ENCODE measurements around the gene SMIM14.

The SMIM14 gene

GRCh38 chr4:39613093-39613656 lies 25.5 kb downstream of the SMIM14 start:
- TF ChIP-seq POLR2AphosphoS5 (IDR thresholded peaks at IDR 0.05; ENCODE audit: low read depth, low read length), result no peak
- no peak for TF ChIP-seq SPI1 (IDR thresholded peaks at IDR 0.05; ENCODE audit: low read depth, low read length)
- no peak for TF ChIP-seq POU2F2 (IDR thresholded peaks at IDR 0.05; ENCODE audit: low read depth, low read length)
- TF ChIP-seq PAX5 (IDR thresholded peaks at IDR 0.05; ENCODE audit: insufficient read depth, low read length, severe bottlenecking), result no peak
- TF ChIP-seq TAF1 (IDR thresholded peaks at IDR 0.05; ENCODE audit: low read depth, low read length), result 0 out of 2 replicates have a peak, but pooled peaks have one; percentile 17
- TF ChIP-seq POLR2A (IDR thresholded peaks at IDR 0.05; ENCODE audit: low read depth, low read length), result no peak
- FAIRE-seq (peak; percentile 80), DNase-seq (ENCODE audit: insufficient read length, low spot score) (no peak)

GRCh38 chr4:39609454-39609931 lies 29.2 kb downstream of the SMIM14 start:
- DNase-seq (ENCODE audit: insufficient read length, low spot score), result no peak
- peak; percentile 97 for FAIRE-seq
- no peak for TF ChIP-seq PAX5 (IDR thresholded peaks at IDR 0.05; ENCODE audit: insufficient read depth, low read length, severe bottlenecking)
- peak; percentile 97 for TF ChIP-seq SPI1 (IDR thresholded peaks at IDR 0.05; ENCODE audit: low read depth, low read length)
- no peak for TF ChIP-seq POU2F2 (IDR thresholded peaks at IDR 0.05; ENCODE audit: low read depth, low read length)
- peak; percentile 60; the same call in 1 of the 2 replicates for TF ChIP-seq POLR2A (IDR thresholded peaks at IDR 0.05; ENCODE audit: low read depth, low read length)
- no peak for TF ChIP-seq TAF1 (IDR thresholded peaks at IDR 0.05; ENCODE audit: low read depth, low read length)
- TF ChIP-seq POLR2AphosphoS5 (IDR thresholded peaks at IDR 0.05; ENCODE audit: low read depth, low read length), result 0 out of 2 replicates have a peak, but pooled peaks have one; percentile 41

DNA sequence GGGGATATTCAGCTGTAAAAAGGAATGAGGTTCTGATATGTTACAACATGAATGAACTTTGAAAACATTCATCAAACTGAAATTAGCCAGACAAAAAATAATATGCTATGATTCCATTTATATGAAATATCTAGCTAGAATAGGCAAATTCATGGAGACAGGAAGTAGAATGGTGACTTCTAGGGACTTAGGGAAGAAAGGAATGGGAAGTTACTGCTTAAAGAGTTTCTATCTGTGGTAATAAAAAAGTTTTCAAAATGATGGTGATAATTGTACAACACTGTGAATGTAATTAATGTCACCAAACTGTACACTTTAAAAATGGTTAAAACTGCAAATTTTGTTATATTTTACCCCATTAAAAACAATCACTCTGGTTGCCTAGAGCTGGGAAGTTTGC lies 30.2 kb downstream of the SMIM14 start:
- DNase-seq (ENCODE audit: insufficient read length, low spot score) (no peak), FAIRE-seq (no peak)
- TF ChIP-seq PAX5 (IDR thresholded peaks at IDR 0.05; ENCODE audit: insufficient read depth, low read length, severe bottlenecking), result no peak
- TF ChIP-seq POU2F2 (IDR thresholded peaks at IDR 0.05; ENCODE audit: low read depth, low read length), result no peak
- no peak for TF ChIP-seq SPI1 (IDR thresholded peaks at IDR 0.05; ENCODE audit: low read depth, low read length)
- TF ChIP-seq POLR2AphosphoS5 (IDR thresholded peaks at IDR 0.05; ENCODE audit: low read depth, low read length), result no peak
- no peak for TF ChIP-seq TAF1 (IDR thresholded peaks at IDR 0.05; ENCODE audit: low read depth, low read length)
- TF ChIP-seq POLR2A (IDR thresholded peaks at IDR 0.05; ENCODE audit: low read depth, low read length), result no peak

GRCh38 chr4:39606747-39607146 lies 31.9 kb downstream of the SMIM14 start:
- TF ChIP-seq TAF1 (IDR thresholded peaks at IDR 0.05; ENCODE audit: low read depth, low read length) (no peak), POLR2A (IDR thresholded peaks at IDR 0.05; ENCODE audit: low read depth, low read length) (no peak), POU2F2 (IDR thresholded peaks at IDR 0.05; ENCODE audit: low read depth, low read length) (no peak), PAX5 (IDR thresholded peaks at IDR 0.05; ENCODE audit: insufficient read depth, low read length, severe bottlenecking) (no peak), SPI1 (IDR thresholded peaks at IDR 0.05; ENCODE audit: low read depth, low read length) (no peak), POLR2AphosphoS5 (IDR thresholded peaks at IDR 0.05; ENCODE audit: low read depth, low read length) (no peak)
- DNase-seq (ENCODE audit: insufficient read length, low spot score) (no peak), FAIRE-seq (no peak)

- no peak for DNase-seq (ENCODE audit: insufficient read length, low spot score)
- peak; percentile 54 for FAIRE-seq
- no peak for TF ChIP-seq PAX5 (IDR thresholded peaks at IDR 0.05; ENCODE audit: insufficient read depth, low read length, severe bottlenecking)
- no peak for TF ChIP-seq SPI1 (IDR thresholded peaks at IDR 0.05; ENCODE audit: low read depth, low read length)
Measured at GRCh38 chr4:39597695-39598381, 40.8 kb downstream of the SMIM14 start.

GRCh38 chr4:39596971-39597370 lies 41.7 kb downstream of the SMIM14 start:
- no peak for TF ChIP-seq SPI1 (IDR thresholded peaks at IDR 0.05; ENCODE audit: low read depth, low read length)
- no peak for TF ChIP-seq POLR2AphosphoS5 (IDR thresholded peaks at IDR 0.05; ENCODE audit: low read depth, low read length)
- TF ChIP-seq POLR2A (IDR thresholded peaks at IDR 0.05; ENCODE audit: low read depth, low read length), result no peak
- no peak for TF ChIP-seq PAX5 (IDR thresholded peaks at IDR 0.05; ENCODE audit: insufficient read depth, low read length, severe bottlenecking)
- no peak for TF ChIP-seq TAF1 (IDR thresholded peaks at IDR 0.05; ENCODE audit: low read depth, low read length)
- no peak for TF ChIP-seq POU2F2 (IDR thresholded peaks at IDR 0.05; ENCODE audit: low read depth, low read length)
- FAIRE-seq (no peak), DNase-seq (ENCODE audit: insufficient read length, low spot score) (no peak)

GRCh38 chr4:39591290-39591689 lies 47.4 kb downstream of the SMIM14 start:
- FAIRE-seq (no peak), DNase-seq (ENCODE audit: insufficient read length, low spot score) (no peak)
- TF ChIP-seq TAF1 (IDR thresholded peaks at IDR 0.05; ENCODE audit: low read depth, low read length), result no peak
- TF ChIP-seq PAX5 (IDR thresholded peaks at IDR 0.05; ENCODE audit: insufficient read depth, low read length, severe bottlenecking), result no peak
- TF ChIP-seq POLR2AphosphoS5 (IDR thresholded peaks at IDR 0.05; ENCODE audit: low read depth, low read length), result no peak
- TF ChIP-seq POLR2A (IDR thresholded peaks at IDR 0.05; ENCODE audit: low read depth, low read length), result no peak
- TF ChIP-seq SPI1 (IDR thresholded peaks at IDR 0.05; ENCODE audit: low read depth, low read length), result no peak
- TF ChIP-seq POU2F2 (IDR thresholded peaks at IDR 0.05; ENCODE audit: low read depth, low read length), result no peak

GRCh38 chr4:39587881-39588280 lies 50.8 kb downstream of the SMIM14 start:
- DNase-seq (ENCODE audit: insufficient read length, low spot score) (no peak), FAIRE-seq (no peak)

GRCh38 chr4:39574946-39575345 lies 63.7 kb downstream of the SMIM14 start:
- TF ChIP-seq POLR2A (IDR thresholded peaks at IDR 0.05; ENCODE audit: low read depth, low read length), result no peak
- no peak for TF ChIP-seq SPI1 (IDR thresholded peaks at IDR 0.05; ENCODE audit: low read depth, low read length)
- TF ChIP-seq PAX5 (IDR thresholded peaks at IDR 0.05; ENCODE audit: insufficient read depth, low read length, severe bottlenecking), result no peak
- TF ChIP-seq POU2F2 (IDR thresholded peaks at IDR 0.05; ENCODE audit: low read depth, low read length), result no peak
- no peak for TF ChIP-seq TAF1 (IDR thresholded peaks at IDR 0.05; ENCODE audit: low read depth, low read length)
- TF ChIP-seq POLR2AphosphoS5 (IDR thresholded peaks at IDR 0.05; ENCODE audit: low read depth, low read length), result no peak
- no peak for DNase-seq (ENCODE audit: insufficient read length, low spot score)
- FAIRE-seq, result no peak

More at GRCh38 chr4:39587881-39588280, 50.8 kb downstream of the SMIM14 start:
- TF ChIP-seq SPI1 (IDR thresholded peaks at IDR 0.05; ENCODE audit: low read depth, low read length), result no peak
- no peak for TF ChIP-seq TAF1 (IDR thresholded peaks at IDR 0.05; ENCODE audit: low read depth, low read length)
- TF ChIP-seq POU2F2 (IDR thresholded peaks at IDR 0.05; ENCODE audit: low read depth, low read length), result no peak
- no peak for TF ChIP-seq POLR2A (IDR thresholded peaks at IDR 0.05; ENCODE audit: low read depth, low read length)
- TF ChIP-seq PAX5 (IDR thresholded peaks at IDR 0.05; ENCODE audit: insufficient read depth, low read length, severe bottlenecking), result no peak
- TF ChIP-seq POLR2AphosphoS5 (IDR thresholded peaks at IDR 0.05; ENCODE audit: low read depth, low read length), result no peak
